BLaER1 treated with 17β-estradiol and CSF1 and Interleukin-3, amounts not matched to agents 10 nM and 100 nM (cell line): Measurements from ENCODE around the gene MESD.

Experiments
- H3K27ac ChIP-seq, 11 experiments: shearing (Covaris generic); formaldehyde crosslinking; 2 replicates each; pipeline ENCODE4 v1.8.1; 2022
- H3K27me3 ChIP-seq, 11 experiments: shearing (Covaris generic); formaldehyde crosslinking; 2 replicates each; pipeline ENCODE4 v1.8.1; 2022
- H3K36me3 ChIP-seq, 11 experiments: shearing (Covaris generic); formaldehyde crosslinking; 2 replicates each; pipeline ENCODE4 v1.8.1; 2022
- H3K4me1 ChIP-seq, 10 experiments: shearing (Covaris generic); formaldehyde crosslinking; 2 replicates each; pipeline ENCODE4 v1.8.1; 2022
- H3K4me2 ChIP-seq, 11 experiments: shearing (Covaris generic); formaldehyde crosslinking; 2 replicates each; pipeline ENCODE4 v1.8.1; 2022
- H3K4me3 ChIP-seq, 10 experiments: shearing (Covaris generic); formaldehyde crosslinking; 2 replicates each; pipeline ENCODE4 v1.8.1; 2022
- H3K9ac ChIP-seq, 11 experiments: shearing (Covaris generic); formaldehyde crosslinking; 2 replicates each; pipeline ENCODE4 v1.8.1; 2022
- H3K9me3 ChIP-seq, 11 experiments: shearing (Covaris generic); formaldehyde crosslinking; replicated peaks in 1 of 11; 2 replicates each; pipeline ENCODE4 v1.8.1; 2022
- H4K20me1 ChIP-seq, 11 experiments: shearing (Covaris generic); formaldehyde crosslinking; 2 replicates each; pipeline ENCODE4 v1.8.1; 2022
- Cebpa-rat ChIP-seq, 11 experiments: shearing (Covaris generic); IDR thresholded peaks; 2 replicates each; pipeline ENCODE4 v1.8.1; 2022

MESD gene

DNA sequence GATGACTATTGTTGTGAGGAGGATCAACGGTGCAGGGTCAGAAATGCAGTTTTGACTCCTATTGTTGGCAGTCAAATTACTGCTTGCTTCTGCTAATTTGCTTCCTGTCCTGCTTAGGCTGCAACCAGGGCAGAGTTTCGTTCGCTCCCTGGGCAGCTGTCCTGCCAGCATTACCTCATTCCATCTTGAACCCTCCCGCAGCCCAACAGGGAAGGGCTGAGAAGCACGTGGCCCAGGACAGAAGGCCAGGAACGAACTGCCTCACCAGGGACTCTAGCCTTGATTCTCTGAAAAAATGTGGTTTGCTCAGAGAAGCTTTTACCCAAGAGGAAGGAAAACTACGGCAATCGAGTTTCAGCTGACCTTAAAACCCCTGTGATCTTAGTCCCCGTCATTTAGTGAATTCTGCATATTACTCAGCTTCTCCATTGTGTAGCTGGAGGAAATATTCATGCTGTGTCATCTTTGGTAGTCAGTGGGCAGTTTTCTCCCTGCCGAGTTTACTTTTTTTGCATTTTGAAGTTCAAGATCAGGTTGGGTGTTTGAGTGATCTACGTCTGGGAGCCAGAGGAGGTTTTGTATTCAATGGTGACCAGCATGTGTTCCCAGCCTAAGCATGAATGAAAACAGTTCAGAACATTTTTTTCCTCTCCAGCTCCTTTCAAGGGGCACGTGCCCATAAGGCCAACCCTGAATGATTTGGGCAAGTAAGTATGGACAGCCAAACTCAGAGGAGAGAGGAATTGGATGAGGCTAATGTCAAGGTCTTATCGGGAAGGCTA lies 34.1 kb upstream of the MESD start:
- H4K20me1 ChIP-seq, result no peaks in the 10 kb centered on the region
- H3K4me1 ChIP-seq, result peaks cover 0 to 86% (median 27%) of the 10 kb centered on the region in 10 experiments; a peak in 17 of 20 replicates
- no peaks in the 10 kb centered on the region for H3K9me3 ChIP-seq
- H3K27me3 ChIP-seq, result no peaks in the 10 kb centered on the region
- H3K27ac ChIP-seq, result peak overlapping the region in 10 of 11 experiments; percentile 13 to 96 (median 74); a peak in 19 of 22 replicates
- peak in 4 of 11 experiments; percentile 52 to 67 (median 60); a peak in 4 of 22 replicates for TF ChIP-seq Cebpa-rat (IDR thresholded peaks at IDR 0.05)
- H3K4me3 ChIP-seq, result peak overlapping the region in 1 of 10 experiments; percentile 28; a peak in 1 of 20 replicates
- peak overlapping the region in 6 of 11 experiments; percentile 54 to 85 (median 78); a peak in 12 of 22 replicates for H3K9ac ChIP-seq
- peak overlapping the region; percentile 4 to 87 (median 60); a peak in 21 of 22 replicates for H3K4me2 ChIP-seq
- H3K36me3 ChIP-seq, result no peaks in the 10 kb centered on the region

DNA sequence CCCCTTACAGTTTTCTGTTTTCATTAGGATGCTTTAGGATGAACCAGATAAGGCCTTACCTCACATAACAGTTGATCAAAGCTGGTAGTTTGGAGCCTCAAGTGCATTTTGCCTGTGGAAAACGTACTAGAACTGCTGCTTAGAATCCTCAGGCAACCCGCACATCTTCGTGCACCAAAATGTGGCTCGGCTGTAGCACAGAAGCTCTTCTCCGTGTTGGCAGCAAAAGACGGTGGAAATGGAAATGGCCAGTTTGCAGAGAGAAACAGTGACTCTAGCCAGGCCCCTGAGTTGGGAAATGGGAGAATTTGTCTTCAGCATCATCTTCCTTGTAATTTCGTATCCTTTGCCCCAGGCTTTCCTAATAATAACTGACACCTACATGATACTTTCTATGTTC lies 31.7 kb upstream of the MESD start:
- H3K27me3 ChIP-seq, result no peaks in the 10 kb centered on the region
- no peaks in the 10 kb centered on the region for H4K20me1 ChIP-seq
- H3K9me3 ChIP-seq, result no peaks in the 10 kb centered on the region
- H3K4me2 ChIP-seq, result peak overlapping the region in 3 of 11 experiments; percentile 47 to 87 (median 87); a peak in 6 of 22 replicates
- peaks cover 0 to 65% (median 27%) of the 10 kb centered on the region in 10 experiments; a peak in 17 of 20 replicates for H3K4me1 ChIP-seq
- no peak for TF ChIP-seq Cebpa-rat (IDR thresholded peaks at IDR 0.05)
- H3K27ac ChIP-seq, result no peak overlapping the region
- no peak overlapping the region for H3K9ac ChIP-seq
- H3K4me3 ChIP-seq, result no peak overlapping the region
- H3K36me3 ChIP-seq, result no peaks in the 10 kb centered on the region

DNA sequence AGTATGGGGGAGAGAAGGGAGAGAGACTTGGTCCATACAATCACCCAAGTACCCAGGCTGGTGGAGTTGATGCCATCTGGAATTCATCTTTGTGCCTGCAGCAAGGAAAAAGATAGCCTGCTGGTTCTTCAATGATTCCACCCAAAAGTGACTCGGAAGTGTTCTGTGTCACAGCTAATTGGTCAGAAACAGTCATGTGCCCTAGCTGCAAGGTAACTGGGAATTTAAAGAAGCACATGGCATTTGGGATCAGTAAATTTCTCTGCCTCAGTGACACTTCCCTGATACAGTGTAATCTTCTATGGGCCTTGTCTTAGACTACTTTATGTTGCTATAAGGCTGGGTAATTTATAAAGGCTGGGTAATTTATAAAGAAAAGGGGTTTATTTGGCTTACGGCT lies 28.6 kb upstream of the MESD start:
- H3K4me2 ChIP-seq, result no peak overlapping the region

DNA sequence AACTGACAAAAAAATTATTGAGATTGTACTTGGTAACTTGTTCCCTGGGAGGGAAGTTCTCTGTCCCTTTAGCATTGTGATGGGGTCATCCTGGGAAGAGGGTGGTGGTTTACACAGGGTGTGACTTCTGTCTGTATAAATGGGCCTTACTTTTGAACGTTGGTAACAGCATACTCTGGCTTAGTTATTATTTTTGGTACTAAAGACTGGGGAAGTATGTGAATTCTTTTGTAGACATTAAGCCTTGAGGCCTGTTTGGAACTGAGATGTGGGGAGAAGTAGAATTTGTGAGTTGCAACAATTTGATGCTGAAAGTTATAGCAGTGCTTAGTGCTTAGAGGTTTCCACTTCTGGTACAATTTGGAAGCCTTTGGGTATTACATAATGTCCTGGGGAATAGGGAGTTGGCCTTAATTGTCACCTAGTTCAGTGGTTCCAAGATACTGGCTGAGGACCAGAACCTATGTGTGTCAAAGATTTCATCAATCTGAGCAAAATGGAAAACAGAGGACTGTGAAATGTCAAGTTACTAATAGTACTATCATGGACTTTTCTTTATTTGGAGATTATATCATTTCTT lies 27.0 kb upstream of the MESD start:
- Histone ChIP-seq H3K4me2 (peak overlapping the region in 2 of 11 experiments; percentile 0 to 1; a peak in 1 of 22 replicates), H3K36me3 (peaks cover 0 to 12% (median 0%) of the 10 kb centered on the region in 11 experiments; a peak in 4 of 22 replicates), H3K9me3 (no peaks in the 10 kb centered on the region), H3K4me1 (peaks cover 8 to 51% (median 10%) of the 10 kb centered on the region in 10 experiments; a peak in 19 of 20 replicates), H4K20me1 (peaks cover 0 to 30% (median 0%) of the 10 kb centered on the region in 11 experiments; a peak in 5 of 22 replicates), H3K27ac (no peak overlapping the region), H3K9ac (no peak overlapping the region), H3K27me3 (no peaks in the 10 kb centered on the region), H3K4me3 (no peak overlapping the region)
- no peak for TF ChIP-seq Cebpa-rat (IDR thresholded peaks at IDR 0.05)

More for the DNA sequence above, 28.6 kb upstream of the MESD start:
- no peaks in the 10 kb centered on the region for H3K9me3 ChIP-seq
- H4K20me1 ChIP-seq, result peaks cover 0 to 14% (median 0%) of the 10 kb centered on the region in 11 experiments; a peak in 3 of 22 replicates
- H3K27ac ChIP-seq, result no peak overlapping the region
- TF ChIP-seq Cebpa-rat (IDR thresholded peaks at IDR 0.05), result no peak
- H3K4me1 ChIP-seq, result peaks cover 9 to 58% (median 17%) of the 10 kb centered on the region in 10 experiments
- H3K4me3 ChIP-seq, result no peak overlapping the region
- H3K36me3 ChIP-seq, result 0 out of 22 replicates have a peak, but pooled peaks cover 0 to 3% (median 0%) of the 10 kb centered on the region in 11 experiments
- no peak overlapping the region for H3K9ac ChIP-seq
- H3K27me3 ChIP-seq, result no peaks in the 10 kb centered on the region

DNA sequence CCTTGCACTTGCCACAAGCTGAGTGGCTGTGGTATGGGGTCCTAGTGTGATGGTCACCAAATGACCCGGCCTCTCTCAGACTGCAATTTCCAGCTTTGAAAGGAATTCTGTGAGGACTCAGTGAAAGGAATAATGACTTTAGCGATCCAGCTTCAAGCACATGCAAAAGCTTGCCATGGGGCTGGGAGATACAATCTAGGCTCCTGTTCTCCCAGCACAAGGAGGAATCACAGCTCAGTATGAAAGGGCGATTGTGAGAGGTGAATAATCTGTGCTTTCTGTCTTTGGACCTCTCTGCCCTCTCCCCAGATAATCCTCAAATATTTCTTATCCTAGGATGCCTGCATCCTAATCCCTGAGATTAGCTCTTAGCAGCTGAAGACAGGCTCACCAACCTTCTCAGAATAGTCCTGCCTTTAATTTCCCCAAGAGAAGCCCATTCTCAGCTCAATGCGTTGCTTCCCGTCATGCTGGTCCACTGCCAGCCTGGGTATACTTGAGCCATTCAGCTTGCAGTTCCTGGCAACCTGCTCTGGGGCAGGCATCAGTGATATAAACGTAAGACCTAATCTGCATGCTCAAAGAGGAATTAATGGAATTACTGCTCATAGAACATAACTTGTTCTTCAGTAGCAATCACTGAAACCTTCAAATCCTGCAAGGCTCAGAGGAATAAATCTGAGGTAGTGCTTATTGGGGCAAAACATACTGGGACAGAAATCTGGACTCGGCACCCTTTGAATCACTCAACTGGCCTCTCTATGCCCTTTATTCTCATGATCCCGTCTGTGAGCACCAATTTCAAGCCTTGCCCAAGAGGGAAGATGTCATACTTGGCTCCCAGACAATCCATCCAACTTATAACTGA lies 26.2 kb upstream of the MESD start:
- Histone ChIP-seq H3K27ac (no peak overlapping the region), H3K4me3 (no peak overlapping the region), H3K36me3 (peaks cover 0 to 12% (median 0%) of the 10 kb centered on the region in 11 experiments; a peak in 4 of 22 replicates), H3K9me3 (no peaks in the 10 kb centered on the region), H4K20me1 (peaks cover 0 to 36% (median 0%) of the 10 kb centered on the region in 11 experiments; a peak in 6 of 22 replicates), H3K4me1 (peaks cover 8 to 51% (median 10%) of the 10 kb centered on the region in 10 experiments; a peak in 19 of 20 replicates), H3K27me3 (no peaks in the 10 kb centered on the region), H3K4me2 (peak overlapping the region in 2 of 11 experiments; percentile 0 to 1; a peak in 1 of 22 replicates), H3K9ac (no peak overlapping the region)
- TF ChIP-seq Cebpa-rat (IDR thresholded peaks at IDR 0.05), result no peak

DNA sequence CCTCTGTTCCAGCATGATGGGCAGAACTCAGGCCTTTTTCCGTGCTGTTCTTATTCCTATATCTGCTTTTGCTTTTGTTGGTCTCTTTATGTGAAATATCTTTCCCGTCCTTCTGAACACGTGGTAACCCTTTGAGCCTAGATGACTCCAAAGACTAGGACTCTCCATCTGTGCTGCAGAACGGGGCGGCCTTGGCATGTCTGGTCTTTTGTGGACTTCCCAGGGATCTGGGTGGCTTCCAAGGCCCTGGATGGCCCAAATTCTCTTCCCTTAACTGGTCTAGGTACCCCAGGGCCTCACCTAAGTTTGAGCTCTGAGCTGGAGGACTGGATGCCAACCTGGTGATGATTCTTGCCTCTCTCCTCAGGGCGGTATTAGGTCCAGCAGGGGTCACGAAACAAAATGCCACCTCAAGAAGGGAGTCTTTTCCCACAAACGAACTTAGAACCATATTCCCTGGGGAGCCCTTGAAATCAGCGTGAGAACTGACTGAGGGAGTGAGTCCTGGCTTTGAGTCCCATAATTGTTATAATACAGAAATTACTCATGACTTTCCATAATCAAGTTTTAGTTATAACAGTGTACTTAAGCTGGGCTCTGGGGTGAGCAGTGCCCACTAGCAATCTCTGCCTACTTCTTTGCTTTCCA lies 25.0 kb upstream of the MESD start:
- Histone ChIP-seq H3K27me3 (no peaks in the 10 kb centered on the region), H3K9ac (no peak overlapping the region), H3K4me3 (no peak overlapping the region), H3K27ac (no peak overlapping the region), H3K36me3 (peaks cover 0 to 16% (median 5%) of the 10 kb centered on the region in 11 experiments; a peak in 8 of 22 replicates), H3K4me2 (peak overlapping the region in 8 of 11 experiments; percentile 0 to 51 (median 37); a peak in 13 of 22 replicates), H4K20me1 (peaks cover 0 to 44% (median 5%) of the 10 kb centered on the region in 11 experiments; a peak in 8 of 22 replicates), H3K9me3 (no peaks in the 10 kb centered on the region), H3K4me1 (peaks cover 5 to 48% (median 11%) of the 10 kb centered on the region in 10 experiments; a peak in 17 of 20 replicates)
- TF ChIP-seq Cebpa-rat (IDR thresholded peaks at IDR 0.05), result no peak

DNA sequence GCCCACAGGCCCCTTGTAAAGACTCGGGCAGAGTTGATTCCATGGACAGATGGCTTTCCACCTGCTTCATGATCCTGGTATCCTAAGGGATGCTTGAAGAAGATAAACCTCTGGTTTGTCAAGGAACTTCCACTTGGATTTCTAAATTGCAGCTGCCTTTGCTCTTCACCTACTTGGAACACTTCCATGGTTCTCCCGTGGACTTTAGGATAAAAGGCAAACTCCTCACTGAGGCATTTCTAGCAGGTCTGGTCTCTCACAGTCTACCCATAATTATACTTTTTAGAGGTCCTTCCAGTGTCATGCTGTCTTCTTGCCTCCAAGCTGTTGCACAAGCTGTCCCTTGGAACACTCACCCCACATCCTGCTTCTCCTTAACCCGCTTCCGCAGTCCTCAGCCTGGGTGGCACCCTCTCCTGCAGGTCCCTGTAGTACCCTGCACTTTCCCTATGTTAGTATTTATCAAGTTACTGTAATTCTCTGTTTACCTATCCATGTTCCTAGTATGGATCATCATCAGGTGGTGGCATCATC lies 23.8 kb upstream of the MESD start:
- H4K20me1 ChIP-seq, result peaks cover under 1 to 55% (median 11%) of the 10 kb centered on the region in 11 experiments; a peak in 14 of 22 replicates
- no peaks in the 10 kb centered on the region for H3K9me3 ChIP-seq
- no peak overlapping the region for H3K27ac ChIP-seq
- H3K4me3 ChIP-seq, result no peak overlapping the region
- peaks cover 0 to 24% (median 5%) of the 10 kb centered on the region in 11 experiments; a peak in 9 of 22 replicates for H3K36me3 ChIP-seq
- H3K27me3 ChIP-seq, result no peaks in the 10 kb centered on the region
- no peak for TF ChIP-seq Cebpa-rat (IDR thresholded peaks at IDR 0.05)
- H3K4me2 ChIP-seq, result no peak overlapping the region; a peak in 1 of 22 replicates
- no peak overlapping the region for H3K9ac ChIP-seq
- peaks cover 5 to 59% (median 18%) of the 10 kb centered on the region in 10 experiments; a peak in 18 of 20 replicates for H3K4me1 ChIP-seq
